GM18873 (cell line): Measurements from ENCODE around the gene CABP4.
A peak's percentile ranks its signal among the peaks of the same experiment; 100 is the strongest.
"Not testable (repeated sequence)": the region's sequence is repeated elsewhere in the genome, so short reads cannot be mapped to it uniquely, and the experiment has no call there.

Source experiments
- ATAC-seq: cut with Tn5 transposase; IDR thresholded peaks from one replicate; pipeline ENCODE4 v1.9.1; 2021; ENCODE audit warnings: mild to moderate bottlenecking, moderate library complexity, moderate number of reproducible peaks; ENCODE audit not compliant: unreplicated experiment, low FRiP score

CABP4 gene

GRCh38 chr11:67418476-67419281 lies 36.5 kb upstream of the CABP4 start:
- no peak for ATAC-seq

- no peak for ATAC-seq
Measured at GRCh38 chr11:67419325-67420049, 35.7 kb upstream of the CABP4 start.

GRCh38 chr11:67420147-67420645 lies 35.0 kb upstream of the CABP4 start:
- ATAC-seq: no peak

- peak; percentile 62 for ATAC-seq
Measured at GRCh38 chr11:67420646-67421429, 34.3 kb upstream of the CABP4 start.

GRCh38 chr11:67421430-67422031 lies 33.6 kb upstream of the CABP4 start:
- ATAC-seq: no peak

GRCh38 chr11:67422891-67423290 lies 32.3 kb upstream of the CABP4 start:
- no peak for ATAC-seq

GRCh38 chr11:67423466-67423865 lies 31.7 kb upstream of the CABP4 start:
- ATAC-seq: no peak

GRCh38 chr11:67423891-67424613 lies 31.1 kb upstream of the CABP4 start:
- ATAC-seq: no peak

- ATAC-seq: not testable (repeated sequence)
Measured at GRCh38 chr11:67427364-67427859, 27.7 kb upstream of the CABP4 start.

- peak; percentile 71 for ATAC-seq
Measured at GRCh38 chr11:67428052-67429001, 26.8 kb upstream of the CABP4 start, which contains the start of gene RPS6KB2. RPS6KB2 (plus strand) TSS chr11:67428494; CDS start chr11:67428546, 52 bp downstream.

- no peak for ATAC-seq
Measured at GRCh38 chr11:67429038-67429668, 26.0 kb upstream of the CABP4 start.

GRCh38 chr11:67429722-67430121 lies 25.4 kb upstream of the CABP4 start:
- ATAC-seq: no peak

GRCh38 chr11:67431346-67432249 lies 23.6 kb upstream of the CABP4 start:
- ATAC-seq: no peak

- ATAC-seq: no peak
Measured at GRCh38 chr11:67432655-67433349, 22.4 kb upstream of the CABP4 start.

GRCh38 chr11:67433536-67434394 lies 21.4 kb upstream of the CABP4 start:
- no peak for ATAC-seq
